GM20000 (cell line): Measurements from ENCODE around the gene GDF3.
"Not testable (repeated sequence)": the region's sequence is repeated elsewhere in the genome, so short reads cannot be mapped to it uniquely, and the experiment has no call there.

ENCODE experiments used
- DNase-seq: peaks from one replicate; pipeline ENCODE4 v3.0.0; 2012; ENCODE audit warnings: low spot score
- TF ChIP-seq, protein P1 (sequence below): IDR thresholded peaks from 2 replicates; pipeline ENCODE4 v1.5.1; 2012; ENCODE audit warnings: mild to moderate bottlenecking, control low read depth; ENCODE audit errors: extremely low read depth, missing control alignments

GDF3 gene

DNA sequence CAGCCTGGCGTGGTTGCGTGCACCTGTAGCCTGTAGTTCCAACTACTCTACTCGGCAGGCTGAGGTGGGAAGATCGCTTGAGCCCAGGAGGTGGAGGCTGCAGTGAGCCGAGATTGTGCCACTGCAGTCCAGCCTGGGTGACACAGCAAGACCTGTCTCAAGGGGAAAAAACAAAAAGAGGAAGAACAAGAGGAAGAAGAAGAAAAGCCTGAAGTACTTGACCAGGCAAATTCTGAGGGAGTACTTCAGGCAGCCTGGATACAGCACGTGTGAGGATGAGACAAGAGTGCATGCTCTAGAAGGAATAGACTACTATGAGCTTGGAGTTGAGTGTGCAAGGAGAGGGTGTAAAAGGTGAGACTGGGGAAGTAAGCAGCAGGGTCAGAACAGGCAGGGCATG, 1.8 kb downstream of the GDF3 start:
- no peak for DNase-seq
- TF ChIP-seq, protein P1, sequence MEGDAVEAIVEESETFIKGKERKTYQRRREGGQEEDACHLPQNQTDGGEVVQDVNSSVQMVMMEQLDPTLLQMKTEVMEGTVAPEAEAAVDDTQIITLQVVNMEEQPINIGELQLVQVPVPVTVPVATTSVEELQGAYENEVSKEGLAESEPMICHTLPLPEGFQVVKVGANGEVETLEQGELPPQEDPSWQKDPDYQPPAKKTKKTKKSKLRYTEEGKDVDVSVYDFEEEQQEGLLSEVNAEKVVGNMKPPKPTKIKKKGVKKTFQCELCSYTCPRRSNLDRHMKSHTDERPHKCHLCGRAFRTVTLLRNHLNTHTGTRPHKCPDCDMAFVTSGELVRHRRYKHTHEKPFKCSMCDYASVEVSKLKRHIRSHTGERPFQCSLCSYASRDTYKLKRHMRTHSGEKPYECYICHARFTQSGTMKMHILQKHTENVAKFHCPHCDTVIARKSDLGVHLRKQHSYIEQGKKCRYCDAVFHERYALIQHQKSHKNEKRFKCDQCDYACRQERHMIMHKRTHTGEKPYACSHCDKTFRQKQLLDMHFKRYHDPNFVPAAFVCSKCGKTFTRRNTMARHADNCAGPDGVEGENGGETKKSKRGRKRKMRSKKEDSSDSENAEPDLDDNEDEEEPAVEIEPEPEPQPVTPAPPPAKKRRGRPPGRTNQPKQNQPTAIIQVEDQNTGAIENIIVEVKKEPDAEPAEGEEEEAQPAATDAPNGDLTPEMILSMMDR, result no peak

DNA sequence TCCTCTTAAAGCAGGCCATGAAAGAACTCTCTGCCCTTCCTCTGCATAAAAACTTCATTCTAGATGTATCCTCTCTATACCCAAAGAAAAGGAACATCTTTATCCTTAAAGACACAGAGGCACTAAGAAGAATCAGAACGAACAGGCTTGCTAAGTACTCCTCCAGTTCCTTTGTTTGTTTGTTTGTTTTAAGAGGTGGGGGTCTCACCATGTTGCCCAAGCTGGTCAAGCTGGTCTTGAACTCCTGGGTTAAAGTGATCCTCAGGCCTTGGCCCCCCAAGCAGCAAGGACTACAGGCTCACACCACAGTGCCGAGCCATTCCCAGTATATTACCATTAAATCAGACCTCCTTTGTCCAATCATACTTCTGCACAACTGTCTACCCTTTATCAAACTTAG, 14.0 kb downstream of the GDF3 start:
- no peak for DNase-seq
- TF ChIP-seq, protein P1, result no peak

DNA sequence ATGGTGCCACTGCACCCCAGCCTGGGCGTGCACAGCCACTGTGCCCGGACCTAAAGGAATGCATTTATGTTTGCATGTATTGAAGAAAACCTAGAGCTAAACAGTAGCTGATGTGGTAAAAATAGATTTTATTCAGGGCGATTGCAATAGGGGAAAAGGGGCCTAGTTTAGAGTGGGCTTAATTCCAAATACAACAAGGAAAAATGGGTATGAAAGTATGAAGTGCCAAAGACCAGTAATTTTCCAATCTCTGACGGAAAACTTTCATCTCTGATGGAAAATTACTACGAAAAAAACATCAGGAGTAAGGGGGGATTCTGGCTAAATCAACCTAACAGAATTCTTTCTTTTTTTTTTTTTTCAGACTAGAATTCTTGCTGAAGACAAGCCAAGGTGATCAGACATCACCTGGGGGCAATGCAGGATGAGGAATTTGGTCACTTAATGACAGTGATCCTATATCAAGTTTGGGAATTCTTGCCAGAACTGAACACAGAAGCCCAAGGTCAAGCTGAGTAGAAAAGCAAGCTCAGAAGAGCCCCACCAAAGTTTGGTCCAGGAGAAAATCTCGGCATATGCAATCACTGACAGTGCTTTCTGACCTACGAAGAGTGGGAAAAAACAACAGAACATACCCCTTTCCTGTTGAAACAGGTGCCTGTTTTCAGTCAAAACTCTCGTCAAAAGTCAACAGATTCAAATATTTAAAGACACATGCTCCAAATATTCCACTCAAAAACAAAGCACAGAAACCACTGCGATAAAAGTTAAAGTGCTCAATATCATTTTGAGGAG, 16.1 kb downstream of the GDF3 start:
- DNase-seq, result no peak

DNA sequence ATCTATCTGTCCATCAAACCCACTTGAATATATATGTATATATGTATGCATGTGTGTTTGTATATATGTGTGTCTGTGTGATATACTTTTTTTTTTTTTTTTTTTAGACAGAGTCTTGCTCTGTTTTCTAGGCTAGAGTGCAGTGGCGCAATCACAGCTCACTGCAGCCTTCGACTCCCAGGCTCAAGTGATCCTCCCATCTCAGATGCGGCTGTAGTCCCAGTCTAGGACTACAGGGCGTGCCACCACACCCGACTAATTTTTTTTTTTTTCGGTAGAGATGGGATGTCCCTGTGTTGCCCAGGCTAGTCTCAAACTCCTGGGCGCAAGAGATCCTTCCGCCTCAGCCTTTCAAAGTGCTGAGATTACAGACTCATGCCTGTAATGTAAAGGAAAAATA, 16.8 kb downstream of the GDF3 start:
- no peak for DNase-seq
- TF ChIP-seq, protein P1, result no peak

More for the DNA sequence above, 16.1 kb downstream of the GDF3 start:
- TF ChIP-seq, protein P1, result no peak

DNA sequence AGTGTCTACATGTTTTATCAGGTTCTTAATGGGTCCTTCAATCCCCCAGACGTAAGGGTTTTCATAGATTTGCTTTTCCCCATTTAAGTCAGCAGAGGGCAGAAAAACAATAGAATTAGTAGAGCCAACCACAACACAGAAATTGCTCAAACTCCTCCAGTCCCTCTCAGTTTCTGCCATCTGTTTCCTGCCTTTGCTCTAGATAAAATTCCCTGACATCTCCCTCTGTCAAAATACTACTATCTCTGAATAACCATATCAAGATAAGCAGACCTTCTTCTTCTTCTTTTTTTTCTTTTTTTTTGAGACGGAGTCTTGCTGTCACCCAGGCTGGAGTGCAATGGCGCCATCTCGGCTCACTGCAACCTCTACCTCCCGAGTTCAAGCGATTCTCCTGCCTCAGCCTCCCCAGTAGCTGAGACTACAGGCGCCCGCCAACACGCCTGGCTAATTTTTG, 18.1 kb downstream of the GDF3 start:
- peak; percentile 61 for DNase-seq

DNA sequence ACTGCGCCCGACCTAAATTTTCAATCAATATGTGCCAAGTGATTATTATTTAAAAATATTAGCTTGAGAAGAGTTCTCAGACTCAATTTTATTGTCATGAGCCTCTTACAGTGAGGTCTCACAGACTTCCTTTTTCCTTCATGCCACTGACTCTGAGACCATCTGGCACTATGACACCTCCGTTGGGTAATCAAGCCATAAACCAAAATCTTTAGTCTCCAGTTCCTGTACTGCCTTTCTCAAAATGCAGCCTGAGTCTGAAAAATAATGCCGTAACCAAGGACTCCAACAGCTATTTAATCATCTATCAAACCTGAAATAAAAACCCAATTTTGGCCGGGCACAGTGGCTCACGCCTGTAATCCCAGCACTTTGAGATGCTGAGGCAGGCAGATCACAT, 20.1 kb downstream of the GDF3 start:
- DNase-seq, result not testable (repeated sequence)

DNA sequence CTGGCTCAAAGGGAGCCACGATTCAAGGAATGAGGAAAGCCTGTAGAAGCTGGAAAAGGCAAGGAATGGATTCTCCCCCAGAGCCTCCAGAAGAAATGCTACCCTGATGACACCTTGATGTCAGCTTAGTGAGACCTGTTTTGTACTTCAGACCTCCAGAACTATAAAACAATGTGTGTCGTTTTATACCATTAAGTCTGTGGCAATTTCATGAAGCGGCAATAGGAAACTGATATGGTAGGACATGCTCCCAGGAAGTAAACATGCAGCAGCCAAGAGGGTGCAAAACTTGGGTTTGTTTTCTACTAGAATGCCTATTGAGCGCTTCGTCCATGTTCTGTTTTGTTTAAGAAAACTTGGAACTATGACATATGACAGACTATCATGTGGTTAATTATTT, 27.4 kb downstream of the GDF3 start:
- TF ChIP-seq, protein P1, result no peak
- no peak for DNase-seq

DNA sequence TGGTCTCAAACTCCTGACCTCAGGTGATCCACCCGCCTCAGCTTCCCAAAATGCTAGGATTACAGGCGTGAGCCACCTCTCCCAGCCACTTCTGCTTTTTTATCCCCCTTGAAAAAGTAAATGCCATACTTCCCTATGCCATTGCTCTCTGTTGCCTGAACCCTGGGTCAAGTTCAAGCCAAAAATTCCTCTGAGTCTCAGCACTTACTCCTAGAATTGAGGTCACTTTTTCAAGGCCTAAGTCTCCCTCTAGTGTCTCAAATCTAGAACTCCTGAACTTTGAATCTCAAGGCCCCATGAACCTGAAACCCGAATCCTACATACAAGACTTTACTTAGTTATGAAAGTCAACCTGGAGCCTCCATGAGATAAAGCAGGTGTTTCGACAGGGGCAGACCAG, 28.4 kb downstream of the GDF3 start:
- no peak for DNase-seq
- TF ChIP-seq, protein P1, result no peak

DNA sequence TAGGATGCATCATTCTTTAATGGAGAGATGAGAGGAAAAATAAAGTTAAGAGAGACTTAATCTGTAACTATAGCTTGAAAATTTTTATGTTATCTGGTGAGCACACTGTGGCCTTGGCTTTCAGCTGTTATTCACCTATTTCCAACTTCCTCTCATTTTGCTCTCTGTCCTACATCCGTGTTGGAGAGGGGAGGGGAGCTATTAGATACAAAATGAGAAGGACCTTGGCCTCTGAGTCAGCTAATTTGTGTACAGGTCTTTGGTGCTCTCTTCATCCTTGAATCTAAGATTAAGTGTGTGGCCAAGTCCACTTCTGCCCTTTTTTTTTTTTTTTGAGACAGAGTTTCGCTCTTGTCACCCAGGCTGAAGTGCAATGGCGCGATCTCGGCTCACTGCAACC, 29.0 kb downstream of the GDF3 start:
- DNase-seq, result no peak
- TF ChIP-seq, protein P1, result no peak
